Raji (cell line): ENCODE results near the gene B3GNT9.

Experiments
- POLR2A ChIP-seq: IDR thresholded peaks from 2 replicates; pipeline ENCODE4 v1.6.1; 2011; ENCODE audit warnings: low read depth, low read length, control low read depth; ENCODE audit not compliant: insufficient read depth

B3GNT9 gene

DNA sequence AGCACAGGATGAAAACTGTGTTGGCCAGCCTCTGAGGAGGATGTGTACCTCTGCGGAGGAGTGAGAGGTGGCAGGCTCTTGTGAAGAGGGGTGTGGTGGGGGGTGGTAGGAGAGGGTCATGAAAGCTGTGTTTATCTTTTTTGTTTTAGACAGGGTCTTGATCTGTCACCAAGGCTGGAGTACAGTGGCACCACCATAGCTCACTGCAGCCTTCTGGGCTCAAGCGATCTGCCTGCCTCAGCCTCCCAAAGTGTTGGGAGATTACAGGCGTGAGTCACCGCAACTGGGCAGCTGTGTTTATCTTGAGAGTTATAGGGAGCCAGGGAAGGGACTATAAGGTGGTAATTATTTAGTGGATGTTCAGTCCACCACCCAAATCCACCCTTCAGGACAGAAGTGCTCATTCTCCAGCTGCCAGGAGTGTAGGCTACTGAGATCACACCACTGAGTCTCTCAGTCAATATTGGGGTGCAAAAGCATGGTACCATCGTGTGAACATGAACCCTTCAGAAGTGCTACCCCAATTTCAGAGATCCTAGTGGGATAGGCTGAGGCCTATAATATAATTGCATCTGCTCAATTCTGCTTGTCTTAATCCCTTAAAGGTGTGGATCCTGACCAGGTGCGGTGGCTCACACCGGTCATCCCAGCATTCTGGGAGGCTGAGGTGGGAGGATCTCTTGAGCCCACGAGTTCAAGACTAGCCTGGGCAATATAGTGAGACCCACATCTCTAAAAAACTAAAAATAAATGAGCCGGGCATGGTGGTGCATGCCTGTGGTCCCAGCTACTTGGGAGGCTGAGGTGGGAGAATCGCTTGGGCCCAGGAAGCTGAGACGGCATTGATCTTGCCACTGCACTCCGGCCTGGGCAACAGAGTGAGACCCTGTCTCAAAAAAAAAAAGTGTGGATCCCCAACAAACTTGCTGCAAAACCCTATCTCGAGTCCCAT is 39.9 kb upstream of the B3GNT9 start:
- TF ChIP-seq POLR2A, result no peak

DNA sequence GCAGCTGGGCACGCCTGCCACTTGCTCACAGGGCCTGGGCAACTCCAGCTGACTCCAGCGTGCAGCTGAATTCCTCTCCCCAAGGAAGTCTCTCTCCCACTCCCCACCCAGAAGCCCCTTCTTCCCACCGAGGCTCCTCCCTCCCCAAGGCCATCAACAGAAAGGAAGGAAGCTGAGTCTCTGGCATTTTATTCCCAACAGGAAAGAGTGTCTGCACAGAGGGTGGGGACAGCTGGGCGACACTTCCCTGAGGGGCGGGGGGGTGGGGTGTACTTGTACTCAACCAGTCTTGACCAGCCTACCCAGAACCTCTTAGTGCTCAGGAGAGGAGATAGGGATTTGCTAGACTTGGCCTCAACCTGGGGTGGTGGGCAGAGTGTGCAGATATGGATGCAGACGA is 39.2 kb upstream of the B3GNT9 start, which contains the start of gene EXOC3L1:
EXOC3L1 (minus strand) TSS at position 96 of the 400 bp plus-strand sequence. CDS start 460 bp downstream, outside the sequence.
- no peak for TF ChIP-seq POLR2A

DNA sequence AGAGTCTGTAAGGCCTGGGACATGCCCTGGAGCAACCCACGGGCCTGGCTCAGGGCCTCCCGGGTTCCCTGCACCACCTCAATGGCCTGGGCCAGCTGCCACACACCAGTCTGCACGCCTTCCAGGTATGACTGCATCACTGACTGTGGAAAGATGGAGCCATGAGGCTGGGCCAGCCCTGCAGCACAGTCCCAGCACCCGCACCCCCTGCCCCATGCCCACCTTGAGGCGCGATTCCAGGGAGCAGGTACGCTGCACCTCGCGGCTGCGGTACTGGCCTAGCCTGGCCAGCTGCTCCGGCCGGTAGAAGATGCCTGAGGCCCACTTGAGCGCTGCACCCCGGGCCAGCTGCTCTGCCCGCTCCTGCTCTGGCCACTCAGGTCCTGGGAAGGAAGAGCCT is 38.0 kb upstream of the B3GNT9 start:
- TF ChIP-seq POLR2A, result no peak

GRCh38 chr16:67188323-67188722 is 37.5 kb upstream of the B3GNT9 start:
- no peak for TF ChIP-seq POLR2A

GRCh38 chr16:67187175-67187890 is 36.5 kb upstream of the B3GNT9 start:
- TF ChIP-seq POLR2A, result no peak

GRCh38 chr16:67186550-67186950 is 35.8 kb upstream of the B3GNT9 start:
- no peak for TF ChIP-seq POLR2A

DNA sequence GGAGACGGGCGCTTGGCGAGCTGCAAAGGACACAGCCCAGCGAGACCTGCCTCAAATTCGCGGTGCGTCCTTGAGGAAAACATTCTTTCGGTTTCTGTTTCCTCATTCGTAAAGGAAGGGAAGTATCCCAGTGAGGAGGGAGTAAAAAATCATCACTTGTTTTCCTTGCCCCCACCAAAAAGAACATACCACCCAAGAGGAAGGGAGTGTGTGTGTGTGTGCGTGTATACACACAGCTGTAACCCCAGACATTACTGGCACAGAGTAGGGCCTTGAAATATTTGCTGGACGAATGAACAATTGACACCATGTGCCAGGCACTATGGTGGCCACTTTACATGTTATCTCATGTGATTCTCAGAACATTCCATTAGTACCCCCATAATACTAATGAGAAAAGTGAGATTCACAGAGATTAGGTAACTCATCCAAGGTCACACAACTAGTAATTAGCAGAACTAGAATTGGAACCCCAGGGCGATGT is 34.9 kb upstream of the B3GNT9 start:
- no peak for TF ChIP-seq POLR2A

DNA sequence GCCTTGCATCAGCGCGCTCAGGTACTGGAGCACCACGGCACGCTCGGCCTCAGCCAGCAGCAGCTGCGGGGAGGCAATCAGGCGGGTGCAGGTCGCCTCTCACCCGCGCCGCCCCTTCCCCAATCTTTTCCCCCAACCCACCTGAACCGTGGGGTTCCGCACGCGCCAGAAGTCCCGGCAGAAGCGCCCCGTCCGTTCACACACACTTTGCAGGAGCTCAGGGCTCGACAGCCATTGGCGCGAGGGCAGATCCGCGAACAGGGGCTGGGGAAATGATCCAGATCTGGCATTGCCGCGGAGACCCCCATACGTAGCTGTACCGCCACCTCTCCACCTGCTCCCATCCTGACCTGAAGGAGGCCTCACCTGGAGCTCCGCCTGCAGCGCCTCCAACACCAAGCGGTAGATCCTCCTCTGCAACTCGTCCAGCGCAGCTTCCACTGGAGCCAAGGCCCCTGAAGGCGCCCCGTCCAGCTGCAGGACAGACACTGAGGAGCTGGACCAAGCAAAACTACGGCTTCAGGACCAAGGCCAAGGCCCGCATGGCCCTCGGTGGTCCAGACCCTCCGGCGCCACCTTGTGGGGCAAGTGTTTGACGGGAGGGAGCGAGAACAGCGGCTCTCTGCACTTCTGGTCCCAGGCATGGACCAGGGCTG is 34.3 kb upstream of the B3GNT9 start:
- no peak for TF ChIP-seq POLR2A

- TF ChIP-seq POLR2A, result no peak
These were observed 33.7 kb upstream of the B3GNT9 start for GRCh38 chr16:67184453-67184994.

DNA sequence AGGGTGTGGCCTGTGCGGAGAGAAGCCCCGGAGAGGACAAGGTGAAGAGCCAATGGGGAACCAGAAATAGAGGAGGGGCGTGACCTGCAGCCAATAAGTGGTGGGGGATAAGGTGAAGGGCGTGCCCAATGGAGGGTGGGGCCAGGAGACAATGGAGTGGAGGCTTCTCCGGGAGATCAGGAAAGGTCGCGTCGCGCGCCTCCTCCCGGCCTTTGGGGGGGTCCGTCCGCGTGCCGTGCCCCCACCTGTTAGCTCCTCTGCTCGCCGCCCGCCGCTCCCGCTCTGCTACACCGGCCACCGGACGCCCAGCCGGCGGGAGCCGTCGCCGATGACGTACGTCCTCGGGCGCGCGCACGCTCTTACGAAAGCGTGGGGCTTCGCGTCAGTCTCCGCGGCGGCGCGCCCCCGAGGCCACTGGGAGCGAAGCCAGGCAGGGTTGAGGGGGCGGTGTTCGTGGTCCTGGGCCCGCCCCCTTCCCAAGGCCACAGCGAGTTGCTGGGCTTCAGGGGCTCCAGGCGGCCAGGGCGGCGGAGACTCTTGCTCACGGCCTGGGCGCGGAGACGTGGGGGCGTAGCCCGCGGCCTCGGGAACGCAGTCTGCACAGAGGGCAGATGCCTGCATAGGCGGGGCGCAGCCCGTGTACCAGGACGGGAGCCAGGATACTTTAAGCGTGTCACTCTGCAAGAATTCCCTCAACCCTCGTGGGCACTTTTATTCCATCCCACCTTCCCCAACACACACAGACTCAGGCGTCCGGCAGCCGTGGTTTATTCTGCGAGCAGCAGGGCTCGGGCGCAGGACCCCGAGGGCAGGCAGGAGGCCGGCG is 33.0 kb upstream of the B3GNT9 start, which contains the start of gene MATCAP1:
MATCAP1 (minus strand) TSS at position 337 of the 826 bp plus-strand sequence. CDS start 3,353 bp downstream, outside the sequence.
- peak; percentile 16; the same call in 1 of the 2 replicates for TF ChIP-seq POLR2A

- TF ChIP-seq POLR2A, result peak; percentile 59; the same call in 1 of the 2 replicates
These were observed 32.5 kb upstream of the B3GNT9 start for GRCh38 chr16:67183284-67183626.

GRCh38 chr16:67182288-67182687 is 31.5 kb upstream of the B3GNT9 start:
- no peak for TF ChIP-seq POLR2A

- no peak for TF ChIP-seq POLR2A
These were observed 30.5 kb upstream of the B3GNT9 start for GRCh38 chr16:67181346-67181745.

DNA sequence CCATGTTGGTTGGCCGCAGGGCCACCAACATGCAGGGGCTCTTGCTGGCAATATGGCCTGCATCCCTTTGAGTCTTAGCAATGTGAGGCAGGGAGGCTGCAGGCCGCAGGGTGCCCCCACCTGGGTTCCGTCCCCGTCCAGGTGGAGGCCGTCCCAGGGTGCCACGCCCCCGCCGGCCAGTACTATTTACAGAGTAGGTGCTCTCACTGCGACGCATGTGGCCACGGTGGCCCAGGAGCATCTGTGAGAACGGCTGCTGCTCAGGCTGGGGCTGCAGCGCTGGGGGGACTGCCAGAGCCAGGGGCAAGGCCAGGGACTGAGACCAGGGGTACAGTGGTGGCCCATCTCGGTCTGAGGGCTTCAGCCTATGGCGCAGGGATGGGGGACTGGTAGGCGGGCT is 29.4 kb upstream of the B3GNT9 start:
- no peak for TF ChIP-seq POLR2A

DNA sequence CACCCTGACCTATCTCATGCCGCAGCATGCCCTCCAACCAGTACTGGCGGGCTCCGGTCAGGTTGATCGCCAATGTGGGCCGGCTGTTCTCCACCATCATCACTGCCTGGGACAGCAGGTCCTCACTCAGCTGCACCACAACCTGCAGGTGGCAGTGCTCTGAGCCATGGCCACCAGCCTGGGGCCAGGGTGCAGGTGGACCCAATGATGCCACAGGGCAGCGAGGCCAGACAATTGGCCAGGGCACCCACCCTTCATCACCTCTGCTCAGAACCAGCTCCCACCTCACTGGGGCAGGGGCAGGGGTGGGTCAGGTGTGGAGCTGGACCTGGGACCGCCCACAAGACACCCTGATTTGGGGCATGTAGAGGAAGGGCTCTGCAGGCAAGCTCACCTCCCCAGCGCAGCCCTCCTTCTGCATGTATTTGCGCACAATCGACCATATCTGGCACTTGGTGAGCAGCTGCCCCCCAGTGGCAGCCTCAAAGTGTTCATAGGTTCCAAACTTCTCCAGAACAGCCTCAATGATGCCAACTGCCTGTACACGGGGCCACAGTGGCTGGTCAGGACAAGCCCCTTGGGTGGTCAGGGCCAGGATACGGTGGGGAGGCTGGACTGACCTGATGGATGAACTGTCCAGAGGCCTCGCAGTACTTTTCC is 28.8 kb upstream of the B3GNT9 start:
- TF ChIP-seq POLR2A, result no peak
